ENCODE results near the gene XAF1. TPM values are rescaled to one million over a fixed set of nuclear protein-coding genes. Genes with fewer than 3 reads are reported as not detected.
"Not testable (repeated sequence)": the region's sequence is repeated elsewhere in the genome, so short reads cannot be mapped to it uniquely, and the experiment has no call there.

The XAF1 gene
- total and polyA plus RNA-seq, 2 donors (not counting 1 experiment from before 2014, with no cell fraction given) = 3.2 to 98.9 TPM

- Histone ChIP-seq H4K20me1 (ENCODE audit: control insufficient read depth, extremely low read depth, insufficient read depth, low read length) (no peaks in the 10 kb centered on the region), H3K27ac (ENCODE audit: insufficient read depth, low read length) (no peak overlapping the region), H3K9ac (ENCODE audit: insufficient read depth, low read length) (no peak overlapping the region), H3K4me1 (ENCODE audit: control insufficient read depth, extremely low read depth, insufficient read depth, low read length) (no peaks in the 10 kb centered on the region), H3K4me3 (replicated peaks in 1 of 4; ENCODE audit: control extremely low read depth in 1 of 4, insufficient read depth in 1 of 4, low read depth in 3 of 4, low read length in 4 of 4) (no peak overlapping the region), H3K79me2 (ENCODE audit: control insufficient read depth, insufficient read depth, low read length) (no peaks in the 10 kb centered on the region), H2AFZ (ENCODE audit: low read length) (no peak overlapping the region), H3K36me3 (ENCODE audit: control insufficient read depth, insufficient read depth, low read length) (no peaks in the 10 kb centered on the region), H3K9me3 (ENCODE audit: control insufficient read depth, insufficient read depth, low read depth, low read length) (no peaks in the 10 kb centered on the region), H3K4me2 (ENCODE audit: extremely low read depth, insufficient read depth, low read length) (no peak overlapping the region), H3K27me3 (ENCODE audit: control insufficient read depth, insufficient read depth, low read length) (no peaks in the 10 kb centered on the region)
- TF ChIP-seq EZH2 (IDR thresholded peaks at IDR 0.05; ENCODE audit: low read length, missing control alignments) (no peak), CTCF (conservative IDR thresholded peaks at IDR 0.05 in 1 of 2, IDR thresholded peaks at IDR 0.05 in 1 of 2; ENCODE audit: low read depth in 1 of 2, low read length in 2 of 2) (no peak)
- DNase-seq (ENCODE audit: low read depth in 2 of 2) = no peak
Measured at GRCh38 chr17:6729531-6729930, 26.3 kb upstream of the XAF1 start.

GRCh38 chr17:6746665-6747064, 9.2 kb upstream of the XAF1 start:
- not testable (repeated sequence) for H3K9me3 ChIP-seq (ENCODE audit: control insufficient read depth, insufficient read depth, low read depth, low read length); H3K4me1 ChIP-seq (ENCODE audit: control insufficient read depth, extremely low read depth, insufficient read depth, low read length); H3K4me3 ChIP-seq (replicated peaks in 1 of 4; ENCODE audit: control extremely low read depth in 1 of 4, insufficient read depth in 1 of 4, low read depth in 3 of 4, low read length in 4 of 4); H3K36me3 ChIP-seq (ENCODE audit: control insufficient read depth, insufficient read depth, low read length); H3K79me2 ChIP-seq (ENCODE audit: control insufficient read depth, insufficient read depth, low read length); H3K9ac ChIP-seq (ENCODE audit: insufficient read depth, low read length); H3K27me3 ChIP-seq (ENCODE audit: control insufficient read depth, insufficient read depth, low read length); H4K20me1 ChIP-seq (ENCODE audit: control insufficient read depth, extremely low read depth, insufficient read depth, low read length); H2AFZ ChIP-seq (ENCODE audit: low read length); H3K4me2 ChIP-seq (ENCODE audit: extremely low read depth, insufficient read depth, low read length); DNase-seq (ENCODE audit: low read depth in 2 of 2); H3K27ac ChIP-seq (ENCODE audit: insufficient read depth, low read length)

GRCh38 chr17:6748617-6749016, 7.2 kb upstream of the XAF1 start:
- Histone ChIP-seq H3K79me2 (ENCODE audit: control insufficient read depth, insufficient read depth, low read length) (no peaks in the 10 kb centered on the region), H3K27ac (ENCODE audit: insufficient read depth, low read length) (no peak overlapping the region), H4K20me1 (ENCODE audit: control insufficient read depth, extremely low read depth, insufficient read depth, low read length) (no peaks in the 10 kb centered on the region), H3K4me2 (ENCODE audit: extremely low read depth, insufficient read depth, low read length) (no peak overlapping the region), H3K9ac (ENCODE audit: insufficient read depth, low read length) (no peak overlapping the region), H3K36me3 (ENCODE audit: control insufficient read depth, insufficient read depth, low read length) (no peaks in the 10 kb centered on the region), H3K9me3 (ENCODE audit: control insufficient read depth, insufficient read depth, low read depth, low read length) (no peaks in the 10 kb centered on the region), H2AFZ (ENCODE audit: low read length) (no peak overlapping the region), H3K27me3 (ENCODE audit: control insufficient read depth, insufficient read depth, low read length) (peaks cover under 1% of the 10 kb centered on the region), H3K4me1 (ENCODE audit: control insufficient read depth, extremely low read depth, insufficient read depth, low read length) (peaks cover 13% of the 10 kb centered on the region), H3K4me3 (replicated peaks in 1 of 4; ENCODE audit: control extremely low read depth in 1 of 4, insufficient read depth in 1 of 4, low read depth in 3 of 4, low read length in 4 of 4) (no peak overlapping the region)
- TF ChIP-seq EZH2 (IDR thresholded peaks at IDR 0.05; ENCODE audit: low read length, missing control alignments) (no peak), CTCF (conservative IDR thresholded peaks at IDR 0.05 in 1 of 2, IDR thresholded peaks at IDR 0.05 in 1 of 2; ENCODE audit: low read depth in 1 of 2, low read length in 2 of 2) (no peak)
- no peak for DNase-seq (ENCODE audit: low read depth in 2 of 2)

Measured in fibroblast of lung (primary cell).